Sigmoid colon (tissue), 4 donors: ENCODE measurements around the gene CEP128.

Experiments used
- EP300 ChIP-seq, 4 donors: sonication (generic); formaldehyde crosslinking; IDR thresholded peaks; one replicate each; pipeline ENCODE4 v1.6.1; 2017; ENCODE audit warnings: antibody characterized with exemption in 4 of 4
- POLR2A ChIP-seq, 2 donors: fragments of 450-650 bp; IDR thresholded peaks; one replicate each; pipeline ENCODE4 v1.6.1; 2016; ENCODE audit warnings: antibody characterized with exemption in 2 of 2, mild to moderate bottlenecking in 2 of 2, moderate library complexity in 2 of 2
- POLR2AphosphoS5 ChIP-seq, 4 donors: sonication (generic); formaldehyde crosslinking; IDR thresholded peaks; one replicate each; pipeline ENCODE4 v1.6.1; 2017; ENCODE audit warnings: antibody characterized with exemption in 4 of 4
- TF ChIP-seq, protein P1 (sequence below), 4 experiments: fragments of 450-650 bp in 3 of 4; fragments of 200-600 bp in 1 of 4; IDR thresholded peaks; one replicate each; pipeline ENCODE4 v1.5.1; 2016 to 2019; ENCODE audit warnings: antibody characterized with exemption in 4 of 4, mild to moderate bottlenecking in 3 of 4, moderate library complexity in 2 of 4

DNA sequence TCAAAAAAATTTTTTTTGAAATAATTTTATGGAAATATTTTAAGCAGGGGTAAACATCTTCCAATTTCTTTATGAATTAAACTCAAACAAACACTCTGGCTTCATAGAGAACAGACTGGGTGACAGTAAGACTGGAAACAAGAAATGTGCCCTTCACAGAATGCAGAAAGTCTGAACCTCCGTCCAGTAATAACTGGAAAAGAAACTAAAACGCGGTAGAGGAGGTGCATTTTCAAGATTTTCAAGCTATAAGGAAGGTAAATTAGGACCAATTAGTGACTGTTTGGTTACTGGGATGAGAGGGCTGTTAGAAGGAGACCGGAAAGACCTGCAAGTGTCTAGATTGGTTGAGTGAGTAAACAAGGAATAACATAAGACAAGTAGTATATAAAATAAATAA lies 245.7 kb downstream of the CEP128 start:
- TF ChIP-seq, protein P1, sequence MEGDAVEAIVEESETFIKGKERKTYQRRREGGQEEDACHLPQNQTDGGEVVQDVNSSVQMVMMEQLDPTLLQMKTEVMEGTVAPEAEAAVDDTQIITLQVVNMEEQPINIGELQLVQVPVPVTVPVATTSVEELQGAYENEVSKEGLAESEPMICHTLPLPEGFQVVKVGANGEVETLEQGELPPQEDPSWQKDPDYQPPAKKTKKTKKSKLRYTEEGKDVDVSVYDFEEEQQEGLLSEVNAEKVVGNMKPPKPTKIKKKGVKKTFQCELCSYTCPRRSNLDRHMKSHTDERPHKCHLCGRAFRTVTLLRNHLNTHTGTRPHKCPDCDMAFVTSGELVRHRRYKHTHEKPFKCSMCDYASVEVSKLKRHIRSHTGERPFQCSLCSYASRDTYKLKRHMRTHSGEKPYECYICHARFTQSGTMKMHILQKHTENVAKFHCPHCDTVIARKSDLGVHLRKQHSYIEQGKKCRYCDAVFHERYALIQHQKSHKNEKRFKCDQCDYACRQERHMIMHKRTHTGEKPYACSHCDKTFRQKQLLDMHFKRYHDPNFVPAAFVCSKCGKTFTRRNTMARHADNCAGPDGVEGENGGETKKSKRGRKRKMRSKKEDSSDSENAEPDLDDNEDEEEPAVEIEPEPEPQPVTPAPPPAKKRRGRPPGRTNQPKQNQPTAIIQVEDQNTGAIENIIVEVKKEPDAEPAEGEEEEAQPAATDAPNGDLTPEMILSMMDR (IDR thresholded peaks at IDR 0.05), result no peak
- no peak for TF ChIP-seq POLR2A (IDR thresholded peaks at IDR 0.05)
- TF ChIP-seq POLR2AphosphoS5 (IDR thresholded peaks at IDR 0.05), result no peak
- TF ChIP-seq EP300 (IDR thresholded peaks at IDR 0.05), result no peak
